Testis (tissue), 3 donors: ENCODE results near the gene TMEM51. TPM values are rescaled to one million over a fixed set of nuclear protein-coding genes. Genes with fewer than 3 reads are reported as not detected.

Experiments used
- DNase-seq: peaks from one replicate; pipeline ENCODE4 v3.0.0-alpha.2; 2019
- H3K27ac ChIP-seq, 2 donors: fragments of 200-600 bp; sonication (generic); one replicate each; pipeline ENCODE4 v1.5.1; 2019
- H3K27me3 ChIP-seq: fragments of 200-600 bp; sonication (generic); one replicate; pipeline ENCODE4 v1.5.1; 2019
- H3K36me3 ChIP-seq: fragments of 200-600 bp; sonication (generic); one replicate; pipeline ENCODE4 v1.5.1; 2017; ENCODE audit warnings: low read depth; ENCODE audit errors: missing control alignments
- H3K4me1 ChIP-seq: fragments of 200-600 bp; sonication (generic); one replicate; pipeline ENCODE4 v1.5.1; 2019
- H3K4me3 ChIP-seq, 2 donors: fragments of 200-600 bp; sonication (generic); one replicate each; pipeline ENCODE4 v1.5.1; 2017 to 2019
- H3K9me3 ChIP-seq: fragments of 200-600 bp; sonication (generic); one replicate; pipeline ENCODE4 v1.5.1; 2017
- CTCF ChIP-seq, 3 experiments: fragments of 450-650 bp in 2 of 3; fragments of 200-600 bp in 1 of 3; sonication (generic) in 1 of 3; IDR thresholded peaks; one replicate each; pipeline ENCODE4 v1.5.1; 2016 to 2019; ENCODE audit warnings: antibody characterized with exemption in 3 of 3, mild to moderate bottlenecking in 2 of 3, moderate library complexity in 1 of 3
- POLR2A ChIP-seq: fragments of 450-650 bp; IDR thresholded peaks from one replicate; pipeline ENCODE4 v1.6.1; 2017; ENCODE audit warnings: antibody characterized with exemption, mild to moderate bottlenecking, moderate library complexity
- WGBS, 2 donors: methylation state at CpG; one replicate each; pipeline ENCODE4 v1.1.5; 2018; 5-methylcytosine and 5-hydroxymethylcytosine counted together
- intact Hi-C: fragments of 100-400 bp; cut with DNase I; formaldehyde crosslinking; loops from one replicate; pipeline ENCODE4 v1.15.1; 2023; ENCODE audit warnings: low total_unique reads
- polyA plus RNA-seq: library from polyadenylated mRNA; stranded (reverse); fragments of 350-450 nt; fragmentation: Illumina TruSeq; extraction: RNeasy Lipid Tissue Mini Kit (QIAGEN cat#74804); gene quantifications from one replicate; pipeline ENCODE4 v1.2.3, GENCODE V29; 2014; ENCODE audit warnings: low read depth, low replicate concordance; ENCODE audit not compliant: insufficient read depth
- total RNA-seq, 2 donors: library from RNA; depleted of rRNA; stranded (reverse); fragments of >200 nt; gene quantifications; one replicate each; pipeline ENCODE4 v1.2.3, GENCODE V29; 2016

Gene TMEM51
- total and polyA plus RNA-seq, 3 donors from 2014 or later = 5.3 to 7.9 (median 5.3) TPM

- TF ChIP-seq CTCF (IDR thresholded peaks at IDR 0.05) (no peak), POLR2A (no peak)
- Histone ChIP-seq H3K4me1 (peaks cover 11% of the 10 kb centered on the region), H3K27ac (no peak overlapping the region), H3K27me3 (no peaks in the 10 kb centered on the region), H3K36me3 (no peaks in the 10 kb centered on the region), H3K4me3 (no peak overlapping the region), H3K9me3 (no peaks in the 10 kb centered on the region)
- intact Hi-C loops = no loop called here
- DNase-seq = no peak
- 80 to 89% methylated on average over 10 to 12 of the region's 12 CpGs for WGBS, 2 donors
Observed at GRCh38 chr1:15192916-15193550, 39.5 kb downstream of the TMEM51 start.

- no peaks in the 10 kb centered on the region for H3K9me3 ChIP-seq
- H3K36me3 ChIP-seq = no peaks in the 10 kb centered on the region
- no peak overlapping the region for H3K27ac ChIP-seq
- TF ChIP-seq CTCF (IDR thresholded peaks at IDR 0.05) (no peak), POLR2A (no peak)
- peaks cover 11% of the 10 kb centered on the region for H3K4me1 ChIP-seq
- H3K27me3 ChIP-seq = no peaks in the 10 kb centered on the region
- no peak overlapping the region for H3K4me3 ChIP-seq
- intact Hi-C loops = no loop called here
- DNase-seq = peak; percentile 20
- 48 to 60% methylated on average over 7 to 9 of the region's 9 CpGs for WGBS, 2 donors
Observed at GRCh38 chr1:15195420-15196052, 42.0 kb downstream of the TMEM51 start.

- peaks cover 11% of the 10 kb centered on the region for H3K4me1 ChIP-seq
- DNase-seq = no peak
- TF ChIP-seq POLR2A = no peak
- TF ChIP-seq CTCF (IDR thresholded peaks at IDR 0.05) = no peak
- intact Hi-C loops = no loop called here
- no peak overlapping the region for H3K27ac ChIP-seq
- H3K4me3 ChIP-seq = no peak overlapping the region
- 64 to 71% methylated on average over 8 to 9 of the region's 9 CpGs for WGBS, 2 donors
- no peaks in the 10 kb centered on the region for H3K36me3 ChIP-seq
- no peaks in the 10 kb centered on the region for H3K9me3 ChIP-seq
- no peaks in the 10 kb centered on the region for H3K27me3 ChIP-seq
Observed at GRCh38 chr1:15196069-15196468, 42.5 kb downstream of the TMEM51 start.

- no peaks in the 10 kb centered on the region for H3K27me3 ChIP-seq
- WGBS, 2 donors = 69 to 71% methylated on average over 8 of the region's 8 CpGs
- no peak for TF ChIP-seq POLR2A
- no peaks in the 10 kb centered on the region for H3K36me3 ChIP-seq
- H3K9me3 ChIP-seq = no peaks in the 10 kb centered on the region
- DNase-seq = no peak
- H3K4me3 ChIP-seq = no peak overlapping the region
- H3K27ac ChIP-seq = no peak overlapping the region
- intact Hi-C loops = no loop called here
- H3K4me1 ChIP-seq = peaks cover 11% of the 10 kb centered on the region
Observed at GRCh38 chr1:15196807-15197530, 43.4 kb downstream of the TMEM51 start.
